Hippocampal formation (tissue), 2 donors: Measurements from ENCODE around the gene SLC35B4.

Experiments used
- DNase-seq, 2 donors: peaks; one replicate each; lab custom pipeline; 2025; lab: John Stamatoyannopoulos, UW

SLC35B4 gene

DNA sequence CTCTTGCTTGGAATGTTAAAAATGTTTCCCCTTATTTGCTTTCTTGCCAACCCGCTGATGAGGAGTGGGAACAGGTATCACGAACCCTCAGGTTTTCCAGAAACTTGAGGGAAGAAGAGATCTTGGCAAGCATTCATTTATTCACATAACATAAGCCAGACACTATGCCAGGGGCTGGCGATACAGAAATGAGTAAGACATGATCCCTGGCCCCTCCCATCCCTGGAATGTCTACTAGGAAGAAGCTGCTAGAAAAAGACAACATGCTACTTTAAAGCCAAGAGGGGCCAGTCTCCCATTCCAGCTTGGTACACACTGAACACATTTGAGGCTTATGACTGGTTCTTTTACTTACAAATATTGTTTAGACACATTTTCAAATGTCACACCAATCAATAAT lies 26.4 kb downstream of the SLC35B4 start:
- DNase-seq, result no peak

DNA sequence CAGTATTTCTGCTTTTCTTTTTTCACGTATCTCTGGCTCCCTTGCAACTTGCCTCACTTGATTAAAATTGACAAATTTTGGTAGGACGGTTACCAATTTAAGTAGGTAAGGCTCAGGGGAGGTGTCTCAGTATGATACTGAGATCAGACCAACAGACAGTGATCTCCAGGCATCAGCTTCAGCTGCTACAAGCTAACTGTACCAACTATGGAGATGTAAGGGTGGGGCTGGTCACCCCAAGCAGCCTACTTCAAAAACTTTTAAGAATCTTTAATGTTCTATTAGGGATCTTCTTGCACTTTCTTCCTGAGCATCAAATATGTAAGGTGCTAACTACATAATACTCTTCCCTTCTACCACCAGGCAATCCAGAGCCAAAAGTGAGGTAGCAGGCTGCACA lies 26.9 kb downstream of the SLC35B4 start:
- no peak for DNase-seq

DNA sequence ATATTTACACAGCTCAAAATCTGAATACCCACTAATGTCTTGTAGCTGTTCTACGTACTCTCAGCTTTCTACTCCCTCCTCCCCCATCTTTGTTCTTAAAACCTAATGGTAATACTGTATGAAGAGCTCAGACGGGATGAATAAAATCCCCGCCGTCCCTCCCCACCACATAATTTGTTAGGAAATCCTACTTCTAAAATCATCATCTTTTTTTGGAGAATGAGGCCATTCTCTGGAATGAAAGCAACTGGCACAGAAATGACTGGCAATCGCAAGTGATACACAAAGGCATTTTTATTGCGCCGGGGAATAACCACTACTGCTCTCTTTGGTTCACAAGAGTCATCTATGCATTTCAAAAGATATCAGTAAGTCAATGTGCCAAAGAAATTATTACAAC lies 27.3 kb downstream of the SLC35B4 start:
- DNase-seq, result peak in 1 of 2 donors; percentile 21

DNA sequence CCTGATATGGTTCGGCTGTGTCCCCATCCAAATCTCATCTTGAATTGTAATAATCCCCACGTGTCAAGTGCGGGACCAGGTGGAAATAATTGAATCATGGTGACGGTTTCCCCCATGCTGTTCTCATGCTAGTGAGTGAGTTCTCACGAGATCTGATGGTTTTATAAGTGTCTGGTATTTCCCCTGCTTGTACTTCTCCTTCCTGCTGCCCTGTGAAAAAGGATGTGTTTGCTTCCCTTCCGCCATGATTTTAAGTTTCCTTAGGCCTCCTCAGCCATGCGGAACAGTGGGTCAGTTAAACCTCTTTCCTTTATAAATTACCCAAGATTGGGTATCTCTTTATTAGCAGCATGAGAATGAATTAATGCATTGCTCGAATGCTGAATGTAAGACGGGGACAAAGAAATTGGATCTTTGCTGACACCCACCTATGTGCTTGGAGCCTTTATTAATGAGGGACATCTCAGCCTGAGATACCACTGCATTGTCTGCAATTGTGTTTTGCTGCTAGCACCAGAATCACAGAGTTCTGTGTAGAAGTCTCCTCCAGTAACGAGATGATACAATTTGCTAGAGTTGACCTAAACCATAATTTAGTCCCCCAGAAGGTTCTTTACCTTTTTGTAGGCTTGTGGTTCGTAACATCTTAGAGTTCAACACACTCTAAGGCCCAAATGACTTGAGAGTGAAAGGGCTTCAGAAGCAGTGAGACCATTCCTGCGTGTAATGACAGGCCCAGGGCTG lies 28.6 kb downstream of the SLC35B4 start:
- DNase-seq, result no peak

DNA sequence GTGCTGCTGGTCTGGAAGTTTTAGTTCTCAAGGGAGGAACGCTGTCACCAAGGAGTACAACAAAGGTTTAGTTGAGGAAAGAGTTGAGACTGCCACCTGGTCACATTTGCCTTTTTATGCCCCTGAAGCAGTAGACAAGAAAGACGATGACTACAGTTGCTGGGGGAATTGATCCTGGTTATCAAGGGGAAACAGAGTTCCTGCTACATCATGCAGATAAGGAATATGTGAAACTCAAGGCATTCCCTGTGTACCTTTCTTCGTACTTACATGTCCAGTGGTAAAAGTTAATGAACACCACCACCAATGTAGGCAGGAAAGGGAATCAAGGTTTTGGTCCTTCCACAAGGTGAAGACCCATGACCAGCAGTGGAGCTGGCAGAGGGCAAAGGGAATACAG lies 31.8 kb downstream of the SLC35B4 start:
- DNase-seq, result no peak

DNA sequence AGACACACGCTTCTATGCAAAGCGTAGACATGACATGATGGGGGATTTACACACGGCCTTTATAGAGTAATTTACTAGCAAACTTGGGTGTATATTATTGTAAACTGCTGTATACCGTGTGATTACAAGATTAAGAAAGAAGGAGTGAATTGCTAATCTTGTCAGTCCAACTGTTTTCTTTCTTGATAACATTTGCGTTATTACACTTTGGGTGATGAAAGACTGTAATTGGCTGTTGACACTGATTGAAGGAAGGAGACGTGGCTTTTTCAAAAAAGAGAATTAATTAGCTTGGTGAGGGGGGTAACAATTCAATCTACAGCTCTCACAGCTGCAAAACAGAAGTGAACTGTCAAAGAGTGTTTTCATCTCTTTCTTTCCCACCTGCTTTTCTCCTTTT lies 32.7 kb downstream of the SLC35B4 start:
- DNase-seq, result no peak

DNA sequence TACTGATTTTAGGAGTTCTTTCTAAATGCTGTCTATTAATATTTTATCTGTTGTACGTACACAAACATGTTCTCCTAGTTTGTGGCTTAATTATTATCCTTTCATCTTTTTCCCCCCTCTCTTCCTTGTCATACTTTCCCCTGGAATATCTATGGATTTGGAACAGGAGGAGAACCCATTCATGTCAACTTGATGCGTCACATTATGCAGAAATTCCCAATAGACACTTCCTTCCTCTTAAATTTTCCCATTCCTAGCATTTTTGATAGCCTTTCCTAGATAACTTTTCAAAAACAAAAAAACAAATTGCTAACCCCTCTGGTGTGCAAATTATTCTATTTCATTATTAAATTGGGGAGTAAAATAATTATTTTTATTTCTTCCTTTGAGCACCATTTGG lies 36.2 kb downstream of the SLC35B4 start:
- DNase-seq, result no peak

DNA sequence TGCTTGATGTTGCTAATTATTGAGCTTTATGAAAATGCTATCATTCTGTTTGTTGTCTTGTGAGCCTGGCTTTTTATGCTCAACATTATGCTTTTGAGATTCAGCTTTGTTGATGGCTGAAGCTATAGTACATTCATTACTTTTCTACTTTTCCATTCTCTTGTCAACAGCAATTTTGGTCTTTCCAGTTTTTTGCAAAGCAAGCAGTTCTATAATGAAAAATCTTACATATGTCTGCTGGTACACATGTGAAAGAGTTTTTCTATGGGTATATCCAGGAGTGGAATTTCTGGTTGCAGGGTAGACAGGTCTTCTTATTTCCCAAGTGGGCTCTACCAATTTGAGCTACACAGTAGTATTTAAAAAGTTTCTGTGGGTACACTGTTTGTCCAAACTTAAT lies 36.8 kb downstream of the SLC35B4 start:
- DNase-seq, result no peak

DNA sequence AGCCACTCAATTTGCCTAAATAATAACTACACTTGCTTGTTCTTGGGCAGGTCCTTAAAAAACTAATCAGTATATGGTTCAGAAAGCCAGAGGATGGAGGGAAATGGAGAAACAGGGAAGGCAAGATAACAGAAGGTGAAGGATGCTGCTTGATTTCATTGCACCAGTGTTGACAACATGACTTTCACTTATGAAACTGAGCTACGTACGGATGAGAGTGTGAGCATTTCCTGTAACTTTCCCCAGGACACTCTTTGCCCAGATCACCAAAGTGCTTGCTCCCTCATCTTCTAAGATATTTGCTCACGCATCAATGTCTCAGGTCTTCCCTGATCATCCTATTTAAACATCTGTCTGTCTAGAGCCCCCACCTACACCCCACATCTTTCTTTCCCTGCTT lies 37.4 kb downstream of the SLC35B4 start:
- no peak for DNase-seq

DNA sequence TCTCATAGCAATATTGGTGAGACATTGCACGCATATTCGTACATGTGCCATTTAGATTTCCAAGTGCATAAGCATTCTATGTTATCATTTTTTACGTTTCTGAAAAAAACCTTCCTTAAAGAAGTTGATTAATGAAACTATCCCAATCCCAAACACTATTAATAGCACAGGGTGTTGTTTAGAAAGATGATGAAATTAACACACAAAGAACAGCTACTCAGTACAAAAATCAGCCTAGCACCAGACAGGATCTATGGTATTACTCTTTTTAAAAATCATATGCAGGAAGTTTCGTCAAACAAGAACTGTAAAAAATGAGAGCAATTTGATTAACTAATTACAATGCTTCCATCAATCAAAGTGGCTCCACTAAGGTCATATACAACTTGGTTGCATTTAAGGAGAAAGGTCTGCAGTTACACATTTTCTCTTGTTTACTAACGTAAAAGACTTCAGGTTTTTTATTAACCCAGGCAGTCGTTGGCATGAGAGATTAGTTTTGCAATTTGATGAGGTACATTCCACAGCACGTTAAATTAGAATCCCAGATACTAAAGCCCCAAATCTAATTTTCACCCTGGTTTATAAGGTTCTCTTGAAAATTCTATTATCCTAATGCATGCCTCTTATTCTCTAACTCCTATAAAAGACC lies 38.1 kb downstream of the SLC35B4 start:
- no peak for DNase-seq

DNA sequence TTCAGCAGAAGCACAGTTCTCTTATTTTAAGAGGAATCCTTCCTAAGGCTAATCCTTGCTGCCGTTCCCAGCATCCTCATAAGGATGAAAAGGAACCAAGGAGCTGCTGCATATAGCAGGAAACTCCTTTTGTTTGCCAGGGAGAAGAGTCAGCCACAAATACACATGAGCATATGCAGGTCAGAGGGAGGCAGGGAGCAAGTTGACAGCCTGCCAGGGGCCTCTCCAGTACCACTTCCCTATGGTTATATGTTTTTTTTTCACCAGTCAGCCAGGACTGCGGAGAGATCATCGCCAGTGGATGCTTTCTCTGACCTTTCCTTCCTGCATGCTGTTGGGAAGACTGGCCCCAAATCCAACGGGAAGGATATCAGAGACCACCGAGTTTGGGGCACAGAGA lies 39.8 kb downstream of the SLC35B4 start:
- DNase-seq, result no peak

DNA sequence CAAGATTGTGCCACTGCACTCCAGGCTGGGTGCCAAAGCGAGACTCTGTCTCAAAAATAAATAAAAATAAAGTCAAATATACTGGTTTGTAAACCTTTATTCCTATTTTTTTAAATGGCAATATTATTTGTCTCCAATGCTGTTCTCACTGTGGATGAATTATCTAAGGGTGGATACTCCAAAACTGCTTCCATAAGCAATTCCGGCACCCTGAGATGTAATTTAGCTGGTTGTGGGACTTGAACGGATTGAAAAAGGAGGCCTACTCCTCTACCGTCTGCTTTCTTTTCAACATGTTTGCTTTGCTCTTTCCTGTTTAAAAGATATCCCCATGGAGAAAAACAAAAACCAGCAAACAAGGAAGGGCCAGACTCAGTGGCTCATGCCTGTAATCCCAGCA lies 54.4 kb downstream of the SLC35B4 start:
- DNase-seq, result no peak

DNA sequence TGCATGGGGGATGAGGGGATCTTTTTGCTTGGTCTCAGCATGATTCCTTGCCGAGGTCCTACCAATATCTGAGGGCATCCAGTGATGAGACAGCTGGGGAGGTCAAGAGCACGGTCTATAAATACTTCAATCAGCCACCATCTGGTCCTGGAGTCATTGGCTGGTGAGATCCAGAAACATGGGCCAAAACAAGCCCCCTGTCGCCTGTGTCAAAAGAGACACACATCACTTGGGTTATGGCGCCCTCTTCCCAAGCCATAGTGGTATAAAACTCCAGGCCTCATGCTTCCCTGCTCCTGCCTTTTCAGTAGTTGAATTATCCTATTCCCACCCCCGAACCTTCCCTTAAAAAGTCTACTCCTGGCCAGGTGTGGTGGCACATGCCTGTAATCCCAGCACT lies 60.9 kb downstream of the SLC35B4 start:
- no peak for DNase-seq

DNA sequence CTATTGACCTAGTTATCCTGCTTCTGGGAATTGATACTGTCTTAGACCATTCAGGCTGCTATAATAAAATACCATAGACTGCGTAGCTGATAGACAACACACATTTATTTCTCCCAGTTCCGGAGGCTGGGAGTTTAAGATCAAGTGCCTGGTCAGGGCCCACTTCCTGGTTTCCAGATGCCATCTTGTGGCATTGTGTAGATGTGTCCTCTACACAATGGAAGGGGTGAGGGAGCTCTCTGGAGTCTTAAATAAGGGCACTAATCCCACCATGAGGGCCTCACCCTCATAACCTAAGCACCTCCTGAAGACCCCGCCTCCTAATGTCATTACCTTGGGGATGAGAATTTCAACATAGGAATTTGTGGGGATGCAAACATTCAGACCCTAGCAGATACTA lies 62.4 kb downstream of the SLC35B4 start:
- no peak for DNase-seq

DNA sequence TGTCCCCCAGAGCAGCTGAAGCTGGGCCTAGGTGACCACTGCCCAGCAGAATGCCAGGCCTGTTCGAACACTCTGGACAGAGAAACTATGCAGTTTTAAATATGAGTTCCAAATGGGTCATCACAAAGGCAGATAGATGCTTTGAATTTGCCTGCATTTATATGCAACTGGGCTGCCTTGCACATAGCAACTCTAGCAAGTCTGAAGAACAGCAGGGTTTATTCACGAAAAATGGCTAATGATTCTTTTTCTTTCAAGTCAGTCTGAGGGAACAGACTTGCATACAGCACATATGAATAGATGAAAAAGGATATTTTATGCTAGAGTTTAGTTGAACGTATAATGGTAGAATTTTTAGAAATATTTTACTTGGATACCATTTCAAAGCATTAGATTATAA lies 68.5 kb downstream of the SLC35B4 start:
- DNase-seq, result no peak

DNA sequence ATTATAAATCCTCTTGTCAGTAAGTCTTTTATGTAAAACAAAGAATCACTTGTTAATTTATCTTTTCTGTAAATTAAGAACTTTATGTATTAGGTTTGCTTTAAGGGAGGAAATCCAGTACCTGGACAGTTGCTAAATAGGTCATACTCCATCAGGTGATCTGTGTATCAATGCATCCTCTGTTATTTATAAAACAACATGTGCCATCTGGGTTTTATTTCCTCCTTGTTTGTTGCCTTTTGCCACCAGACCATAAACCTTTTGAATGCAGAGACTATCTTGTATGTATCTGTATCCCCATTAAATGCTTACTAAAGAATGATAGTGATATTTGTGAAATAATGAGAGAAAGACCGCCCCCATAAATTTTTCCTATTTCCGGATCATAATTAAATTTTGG lies 70.0 kb downstream of the SLC35B4 start:
- DNase-seq, result no peak

DNA sequence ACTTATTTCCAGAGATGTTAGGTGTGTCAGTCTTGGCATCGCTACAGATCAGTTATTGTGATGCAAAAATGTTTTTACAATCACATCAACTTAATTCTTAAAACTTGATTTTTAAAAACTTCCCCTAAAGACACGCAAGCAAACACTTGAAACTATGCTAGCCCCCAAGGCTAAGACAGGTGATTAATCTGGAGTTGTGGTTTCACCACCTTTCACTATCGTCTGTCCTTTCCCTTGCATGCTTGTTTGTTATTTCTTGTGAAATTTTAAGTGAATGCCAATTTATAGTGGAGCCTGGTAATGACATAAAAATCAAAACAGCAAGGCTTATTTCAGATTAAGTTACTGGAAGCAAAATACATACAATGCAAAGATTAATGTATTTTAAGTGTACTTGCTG lies 70.4 kb downstream of the SLC35B4 start:
- DNase-seq, result no peak

DNA sequence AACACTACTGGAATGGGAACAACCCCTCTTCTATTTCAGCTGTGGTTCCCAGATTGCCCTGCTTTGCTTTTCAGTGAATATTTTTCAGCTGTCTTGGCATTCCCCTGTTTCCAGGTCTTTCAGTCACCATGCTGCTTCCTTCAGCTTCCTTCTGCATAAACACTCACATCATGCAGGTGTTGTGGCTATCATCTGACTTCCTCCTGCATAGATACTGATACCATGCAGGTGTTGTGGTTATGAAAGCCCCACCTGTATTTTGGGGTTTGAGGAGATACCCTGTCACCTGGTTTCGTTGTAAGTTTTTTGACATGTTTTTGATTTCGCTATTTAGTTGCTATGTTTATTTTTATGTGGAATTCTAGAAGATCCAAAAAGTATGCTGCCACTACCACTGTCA lies 71.5 kb downstream of the SLC35B4 start:
- DNase-seq, result no peak
